GM12874 (cell line): ENCODE data around the gene BIVM.

Experiments
- CTCF ChIP-seq: IDR thresholded peaks from 2 replicates; pipeline ENCODE4 v1.5.1; 2011; ENCODE audit warnings: low read depth, mild to moderate bottlenecking, control low read depth, low read length, moderate library complexity; ENCODE audit not compliant: insufficient read depth

BIVM gene

GRCh38 chr13:102776271-102776670, 22.6 kb upstream of the BIVM start:
- no peak for TF ChIP-seq CTCF

GRCh38 chr13:102777736-102778135, 21.2 kb upstream of the BIVM start:
- no peak for TF ChIP-seq CTCF

- no peak for TF ChIP-seq CTCF
Observed at GRCh38 chr13:102779436-102780159, 19.3 kb upstream of the BIVM start.

GRCh38 chr13:102781591-102781990, 17.3 kb upstream of the BIVM start:
- TF ChIP-seq CTCF, result no peak

- TF ChIP-seq CTCF, result no peak
Observed at GRCh38 chr13:102784483-102784882, 14.4 kb upstream of the BIVM start.

GRCh38 chr13:102788683-102789082, 10.2 kb upstream of the BIVM start:
- TF ChIP-seq CTCF, result no peak

- no peak for TF ChIP-seq CTCF
Observed at GRCh38 chr13:102792396-102792795, 6.5 kb upstream of the BIVM start.
